NOMO-1 treated with DMSO at 0.1 percent for 48 hours (cell line): ENCODE results near the gene WRAP73.

Experiments used
- DNase-seq: peaks from one replicate; lab custom pipeline; 2025; ENCODE audit not compliant: unreplicated experiment; lab: John Stamatoyannopoulos, UW

The WRAP73 gene

GRCh38 chr1:3614755-3615742 lies 34.9 kb downstream of the WRAP73 start:
- DNase-seq = no peak

- no peak for DNase-seq
Observed at GRCh38 chr1:3612123-3612522, 37.8 kb downstream of the WRAP73 start.

- no peak for DNase-seq
Observed at GRCh38 chr1:3611170-3612019, 38.5 kb downstream of the WRAP73 start, which contains the start of gene MEGF6. Gene MEGF6, minus strand, starts transcription at chr1:3611508. Its CDS starts 240 bp downstream, at chr1:3611268.

GRCh38 chr1:3610527-3611169 lies 39.3 kb downstream of the WRAP73 start:
- no peak for DNase-seq

- DNase-seq = no peak
Observed at GRCh38 chr1:3609769-3610526, 40.0 kb downstream of the WRAP73 start.

GRCh38 chr1:3609016-3609768 lies 40.7 kb downstream of the WRAP73 start:
- no peak for DNase-seq

- DNase-seq = no peak
Observed at GRCh38 chr1:3608154-3608553, 41.7 kb downstream of the WRAP73 start.

- no peak for DNase-seq
Observed at GRCh38 chr1:3607703-3608065, 42.2 kb downstream of the WRAP73 start.

- no peak for DNase-seq
Observed at GRCh38 chr1:3606779-3607702, 42.9 kb downstream of the WRAP73 start.

GRCh38 chr1:3604997-3605823 lies 44.7 kb downstream of the WRAP73 start:
- DNase-seq = no peak

- DNase-seq = no peak
Observed at GRCh38 chr1:3604468-3604974, 45.4 kb downstream of the WRAP73 start.

GRCh38 chr1:3603571-3604467 lies 46.1 kb downstream of the WRAP73 start:
- DNase-seq = no peak

- DNase-seq = no peak
Observed at GRCh38 chr1:3603156-3603555, 46.7 kb downstream of the WRAP73 start.

GRCh38 chr1:3602375-3602774 lies 47.5 kb downstream of the WRAP73 start:
- DNase-seq = no peak

- no peak for DNase-seq
Observed at GRCh38 chr1:3601743-3602142, 48.2 kb downstream of the WRAP73 start.

- no peak for DNase-seq
Observed at GRCh38 chr1:3600354-3600753, 49.5 kb downstream of the WRAP73 start.

- DNase-seq = no peak
Observed at GRCh38 chr1:3599816-3600215, 50.1 kb downstream of the WRAP73 start.
